K562 (cell line): Measurements from ENCODE around the gene CECR2. TPM values are rescaled to one million over a fixed set of nuclear protein-coding genes. Genes with fewer than 3 reads are reported as not detected.

Source experiments
- ATAC-seq: fragments of 200-7000 bp; cut with Tn5 transposase; 3 replicates; pipeline ENCODE4 v1.9.1; 2020; ENCODE audit warnings: moderate library complexity
- BruUV-seq: library from RNA; stranded (reverse); fragments of 400-500 nt; replicated peaks from 2 replicates; lab custom pipeline; 2021; lab: Mats Ljungman, UMichigan
- CTCF ChIA-PET: fragments of 300-600 bp; formaldehyde crosslinking; extraction: SDS; loops from one replicate; lab custom pipeline; 2021; ENCODE audit warnings: low intra/inter-chr PET ratio; lab: Yijun Ruan, JAX
- POLR2A ChIA-PET: fragments of 300-600, 350-650 bp; sonication (Branson Sonifier 250); formaldehyde crosslinking; extraction: SDS; loops from one replicate; lab custom pipeline; 2021; ENCODE audit warnings: antibody characterized with exemption, inconsistent platforms; lab: Yijun Ruan, JAX
- DNase-seq, 4 experiments: peaks; one replicate each; pipeline versions ENCODE4 v3.0.0 to v3.0.0-alpha.2; 2011 to 2018; ENCODE audit warnings: low spot score in 3 of 4, mixed read lengths in 3 of 4; ENCODE audit errors: extremely low read depth in 1 of 4
- FAIRE-seq: peaks from 2 replicates; lab custom pipeline; 2011; peaks lifted over from hg19 to GRCh38; lab: Jason Lieb, UNC
- H2AFZ ChIP-seq: 2 replicates; pipeline ENCODE4 v1.6.0; 2011; ENCODE audit warnings: low read depth, low read length, control low read depth, inconsistent platforms
- H3K27ac ChIP-seq: fragments of 200-600 bp; 3 replicates; pipeline ENCODE4 v1.8.0; 2011; ENCODE audit warnings: low read depth, mild to moderate bottlenecking, control low read depth, inconsistent platforms, low read length, moderate library complexity, mixed read lengths; ENCODE audit errors: extremely low read depth
- H3K27me3 ChIP-seq, 2 experiments: fragments of 300-600 bp in 1 of 2; 2 replicates in 1 of 2; 3 replicates in 1 of 2; pipeline versions ENCODE4 v1.6.0 to v1.8.0; 2011; ENCODE audit warnings: inconsistent platforms in 2 of 2, low read length in 2 of 2, mild to moderate bottlenecking in 1 of 2, mixed read lengths in 1 of 2, moderate library complexity in 1 of 2; ENCODE audit not compliant: control insufficient read depth in 2 of 2, insufficient read depth in 2 of 2
- H3K36me3 ChIP-seq: fragments of 300-600 bp; 3 replicates; pipeline ENCODE4 v1.8.0; 2011; ENCODE audit warnings: mild to moderate bottlenecking, low read length, inconsistent platforms; ENCODE audit not compliant: control insufficient read depth, insufficient read depth
- H3K4me1 ChIP-seq, 2 experiments: fragments of 200-600 bp in 1 of 2; replicated peaks in 1 of 2; 2 replicates in 1 of 2; 3 replicates in 1 of 2; pipeline versions ENCODE4 v1.5.1 to v1.8.0; 2011; ENCODE audit warnings: inconsistent platforms in 2 of 2, low read length in 2 of 2, mild to moderate bottlenecking in 1 of 2, mixed read lengths in 1 of 2, moderate library complexity in 1 of 2; ENCODE audit not compliant: control insufficient read depth in 2 of 2, insufficient read depth in 2 of 2
- H3K4me2 ChIP-seq: 2 replicates; pipeline ENCODE4 v1.6.1; 2011; ENCODE audit warnings: low read length, control low read depth, inconsistent platforms, mixed read lengths; ENCODE audit not compliant: insufficient read depth
- H3K4me3 ChIP-seq: fragments of 200-600 bp; sonication (generic), shearing (Covaris generic); 2 replicates; pipeline ENCODE4 v1.5.1; 2016; ENCODE audit warnings: control low read depth, inconsistent platforms
- H3K79me2 ChIP-seq: fragments of 200-600 bp; 3 replicates; pipeline ENCODE4 v1.8.0; 2011; ENCODE audit warnings: low read length, inconsistent platforms; ENCODE audit not compliant: control insufficient read depth, insufficient read depth
- H3K9ac ChIP-seq, 2 experiments: 2 replicates each; pipeline versions ENCODE4 v1.6.0 to v1.6.1; 2011; ENCODE audit warnings: low read depth in 2 of 2, low read length in 2 of 2, control low read depth in 1 of 2, inconsistent platforms in 1 of 2, mild to moderate bottlenecking in 1 of 2, mixed read lengths in 1 of 2; ENCODE audit not compliant: insufficient read depth in 1 of 2
- H3K9me1 ChIP-seq: one replicate; pipeline ENCODE4 v1.6.0; 2011; ENCODE audit warnings: inconsistent platforms, mild to moderate bottlenecking, low read length, moderate library complexity; ENCODE audit not compliant: control insufficient read depth, insufficient read depth
- H3K9me3 ChIP-seq: replicated peaks from 2 replicates; pipeline ENCODE4 v1.5.1; 2011; ENCODE audit warnings: low read depth, low read length, inconsistent platforms; ENCODE audit not compliant: control insufficient read depth, insufficient read depth
- H4K20me1 ChIP-seq: replicated peaks from 2 replicates; pipeline ENCODE4 v1.6.1; 2011; ENCODE audit warnings: low read length, inconsistent platforms, mixed read lengths; ENCODE audit not compliant: control insufficient read depth, insufficient read depth
- CHCHD3 ChIP-seq: fragments of 250-450 bp; sonication (Bioruptor Pico); IDR thresholded peaks from 2 replicates; pipeline ENCODE4 v2.1.2; 2022; ENCODE audit warnings: mild to moderate bottlenecking
- FUS ChIP-seq: fragments of 200-400 bp; formaldehyde crosslinking; optimal IDR thresholded peaks from 2 replicates; pipeline ENCODE3; 2017; ENCODE audit warnings: low read depth, low read length
- HDAC3 ChIP-seq: fragments of 450-650 bp; IDR thresholded peaks from 2 replicates; pipeline ENCODE4 v1.6.1; 2018; ENCODE audit warnings: borderline replicate concordance, mild to moderate bottlenecking, moderate library complexity; ENCODE audit not compliant: partially characterized antibody
- MEIS2 ChIP-seq: fragments of 450-650 bp; IDR thresholded peaks from 2 replicates; pipeline ENCODE4 v1.6.1; 2014; ENCODE audit warnings: mild to moderate bottlenecking; ENCODE audit not compliant: partially characterized antibody
- SMAD4 ChIP-seq: fragments of 250-450 bp; sonication (Bioruptor Pico); conservative IDR thresholded peaks from 2 replicates; pipeline ENCODE4 v1.8.0; 2021; ENCODE audit warnings: inconsistent platforms, mild to moderate bottlenecking, moderate library complexity
- SMARCC2 ChIP-seq: fragments of 450-650 bp; IDR thresholded peaks from 2 replicates; pipeline ENCODE4 v1.6.1; 2017; ENCODE audit warnings: antibody characterized with exemption, moderate library complexity, mild to moderate bottlenecking, low read depth
- ZBTB8A ChIP-seq: fragments of 450-650 bp; IDR thresholded peaks from 2 replicates; pipeline ENCODE4 v1.6.1; 2018; ENCODE audit warnings: mild to moderate bottlenecking, moderate library complexity; ENCODE audit not compliant: partially characterized antibody
- ZNF140 ChIP-seq: fragments of 250-450 bp; sonication (Bioruptor Pico); IDR thresholded peaks from 2 replicates; pipeline ENCODE4 v1.8.0; 2021; ENCODE audit warnings: moderate library complexity, mild to moderate bottlenecking, inconsistent platforms
- ZNF583 ChIP-seq: fragments of 250-450 bp; sonication (Bioruptor Pico); IDR thresholded peaks from 2 replicates; pipeline ENCODE4 v1.4.0; 2020
- WGBS: fragments of 100-300 bp; shearing (Covaris generic); methylation state at CpG from one replicate; pipeline ENCODE4 v1.1.6; 2016; ENCODE audit warnings: low coverage, mixed read lengths; ENCODE audit not compliant: insufficient coverage; ENCODE audit errors: missing lambda C conversion rate; 5-methylcytosine and 5-hydroxymethylcytosine counted together
- in situ Hi-C: fragments of 300-500 bp; cut with MboI; formaldehyde crosslinking; loops from 4 replicates; pipeline ENCODE4 v1.15.0; 2018; ENCODE audit warnings: inconsistent platforms, mixed read lengths
- intact Hi-C: fragments of 100-400 bp; cut with micrococcal nuclease; formaldehyde crosslinking; loops from 2 replicates; pipeline ENCODE4 v1.14.2; 2022
- polyA plus RNA-seq, 8 experiments: library from polyadenylated mRNA; depleted of rRNA in 4 of 8; stranded (reverse) in 5 of 8; unstranded in 3 of 8; fragments of >200 nt; fragmentation: Nextera tagmentation in 2 of 8; fragmentation: Illumina TruSeq in 1 of 8; extraction: Ambion mirVana in 2 of 8; extraction: Trizol in 1 of 8; gene quantifications; 2 replicates each; pipeline versions ENCODE4 v1.2.1 to v1.2.3, GENCODE V29; 2011 to 2014; ENCODE audit warnings: inconsistent platforms in 1 of 8, missing spikeins in 1 of 8
- total RNA-seq, 7 experiments: library from RNA; depleted of rRNA in 6 of 7; stranded (reverse); fragments of >200 nt in 6 of 7; fragmentation: Illumina TruSeq in 2 of 7; extraction: Trizol in 2 of 7; gene quantifications; 2 replicates each; pipeline versions ENCODE4 v1.2.1 to v1.2.3, GENCODE V29; 2011 to 2021; ENCODE audit warnings: low replicate concordance in 1 of 7
- TF ChIP-seq, protein P1 (sequence below): fragments of 250-450 bp; sonication (Bioruptor Pico); IDR thresholded peaks from 2 replicates; pipeline ENCODE4 v1.8.0; 2022; ENCODE audit warnings: inconsistent platforms, mild to moderate bottlenecking, moderate library complexity, borderline replicate concordance
- TF ChIP-seq, protein P2 (sequence below): fragments of 250-450 bp; sonication (Bioruptor Pico); IDR thresholded peaks from 2 replicates; pipeline ENCODE4 v1.5.0; 2022; ENCODE audit warnings: mild to moderate bottlenecking

The CECR2 gene
- total and polyA plus RNA-seq, 9 of the 15 experiments (the other 6 are each of a cell fraction or from before 2014, with no cell fraction given): 0.01 to 1.00 (median 0.27) TPM

DNA sequence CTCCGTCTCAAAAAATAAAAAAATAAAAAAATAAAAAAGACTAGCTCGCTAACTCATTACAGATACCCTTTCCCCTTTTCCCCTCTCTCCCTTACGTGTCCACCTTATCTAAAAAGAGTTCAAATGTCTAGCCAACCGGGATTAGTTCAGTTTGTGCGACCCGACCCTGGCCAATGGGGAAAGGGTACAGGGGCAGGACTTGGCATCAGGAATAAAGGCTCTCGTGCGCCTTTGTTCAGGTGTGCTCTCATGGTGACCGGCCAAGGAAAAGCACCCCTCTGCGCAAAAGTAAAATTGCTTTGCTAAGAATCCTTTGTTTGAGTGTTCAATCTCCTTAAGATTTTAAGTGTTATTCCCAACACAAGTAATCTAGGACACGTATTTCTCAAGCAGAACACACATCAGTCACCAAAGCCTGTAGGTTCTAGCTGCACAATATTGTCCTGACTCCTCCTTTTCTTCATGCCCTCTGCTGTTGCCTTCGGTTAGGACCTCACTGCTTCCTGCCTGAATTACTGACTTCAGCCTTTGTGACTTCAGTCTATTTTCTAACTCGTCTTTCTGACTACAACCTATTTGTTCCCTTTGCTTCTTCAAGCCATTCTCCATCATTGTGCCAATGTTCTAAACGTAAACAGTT, 20.7 kb upstream of the CECR2 start:
- H3K27me3 ChIP-seq: peaks cover 16 to 21% of the 10 kb centered on the region in 2 experiments
- no peak overlapping the region for H3K4me3 ChIP-seq
- BruUV-seq: no TSS peak
- H2AFZ ChIP-seq: no peak overlapping the region
- in situ Hi-C loops: no loop called here
- TF ChIP-seq, protein P1, sequence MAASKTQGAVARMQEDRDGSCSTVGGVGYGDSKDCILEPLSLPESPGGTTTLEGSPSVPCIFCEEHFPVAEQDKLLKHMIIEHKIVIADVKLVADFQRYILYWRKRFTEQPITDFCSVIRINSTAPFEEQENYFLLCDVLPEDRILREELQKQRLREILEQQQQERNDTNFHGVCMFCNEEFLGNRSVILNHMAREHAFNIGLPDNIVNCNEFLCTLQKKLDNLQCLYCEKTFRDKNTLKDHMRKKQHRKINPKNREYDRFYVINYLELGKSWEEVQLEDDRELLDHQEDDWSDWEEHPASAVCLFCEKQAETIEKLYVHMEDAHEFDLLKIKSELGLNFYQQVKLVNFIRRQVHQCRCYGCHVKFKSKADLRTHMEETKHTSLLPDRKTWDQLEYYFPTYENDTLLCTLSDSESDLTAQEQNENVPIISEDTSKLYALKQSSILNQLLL: no peak
- no peak for TF ChIP-seq FUS
- TF ChIP-seq CHCHD3 (CRISPR knock-in tag): no peak
- TF ChIP-seq, protein P2, sequence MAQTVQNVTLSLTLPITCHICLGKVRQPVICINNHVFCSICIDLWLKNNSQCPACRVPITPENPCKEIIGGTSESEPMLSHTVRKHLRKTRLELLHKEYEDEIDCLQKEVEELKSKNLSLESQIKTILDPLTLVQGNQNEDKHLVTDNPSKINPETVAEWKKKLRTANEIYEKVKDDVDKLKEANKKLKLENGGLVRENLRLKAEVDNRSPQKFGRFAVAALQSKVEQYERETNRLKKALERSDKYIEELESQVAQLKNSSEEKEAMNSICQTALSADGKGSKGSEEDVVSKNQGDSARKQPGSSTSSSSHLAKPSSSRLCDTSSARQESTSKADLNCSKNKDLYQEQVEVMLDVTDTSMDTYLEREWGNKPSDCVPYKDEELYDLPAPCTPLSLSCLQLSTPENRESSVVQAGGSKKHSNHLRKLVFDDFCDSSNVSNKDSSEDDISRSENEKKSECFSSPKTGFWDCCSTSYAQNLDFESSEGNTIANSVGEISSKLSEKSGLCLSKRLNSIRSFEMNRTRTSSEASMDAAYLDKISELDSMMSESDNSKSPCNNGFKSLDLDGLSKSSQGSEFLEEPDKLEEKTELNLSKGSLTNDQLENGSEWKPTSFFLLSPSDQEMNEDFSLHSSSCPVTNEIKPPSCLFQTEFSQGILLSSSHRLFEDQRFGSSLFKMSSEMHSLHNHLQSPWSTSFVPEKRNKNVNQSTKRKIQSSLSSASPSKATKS (CRISPR knock-in tag): no peak
- no peak for TF ChIP-seq SMAD4
- no peak for TF ChIP-seq ZBTB8A
- TF ChIP-seq HDAC3: no peak
- no peak for TF ChIP-seq SMARCC2
- TF ChIP-seq ZNF140 (CRISPR knock-in tag): no peak
- TF ChIP-seq ZNF583 (CRISPR knock-in tag): no peak
- no peak for TF ChIP-seq MEIS2
- POLR2A ChIA-PET: interaction anchor here (0.6 to 1.5 kb wide), 2 partner anchors 9 to 119 kb away, joined by 3 to 4 read pairs; no protein-coding TSS in a partner anchor
- CTCF ChIA-PET: no interaction called here
- intact Hi-C loops: no loop called here
- H3K9me3 ChIP-seq: no peaks in the 10 kb centered on the region
- ATAC-seq (no peak; the same call in 2 of the 3 replicates), DNase-seq (no peak), FAIRE-seq (no peak)
- no peak overlapping the region for H3K27ac ChIP-seq
- H3K4me1 ChIP-seq: no peaks in the 10 kb centered on the region; a peak in 1 of 5 replicates
- no peak overlapping the region for H3K9ac ChIP-seq
- H3K79me2 ChIP-seq: no peaks in the 10 kb centered on the region
- H4K20me1 ChIP-seq: no peaks in the 10 kb centered on the region
- H3K9me1 ChIP-seq: no peaks in the 10 kb centered on the region
- WGBS: 13% methylated on average over 13 of the region's 14 CpGs
- H3K36me3 ChIP-seq: no peaks in the 10 kb centered on the region
- no peak overlapping the region for H3K4me2 ChIP-seq
